Transverse colon (tissue), 4 donors: Measurements from ENCODE around the gene CBLB. TPM values are rescaled to one million over a fixed set of nuclear protein-coding genes. Genes with fewer than 3 reads are reported as not detected.

Experiments
- DNase-seq: peaks from one replicate; pipeline ENCODE4 v3.0.0-alpha.2; 2019
- H3K27ac ChIP-seq, 4 donors: fragments of 200-600 bp; sonication (generic); 2 replicates each; pipeline ENCODE4 v1.5.1; 2016 to 2018; ENCODE audit warnings: inconsistent platforms in 4 of 4
- H3K27me3 ChIP-seq: fragments of 200-600 bp; sonication (generic); 2 replicates; pipeline ENCODE4 v1.5.1; 2017; ENCODE audit warnings: inconsistent platforms
- H3K36me3 ChIP-seq, 4 donors: fragments of 200-600 bp; sonication (generic); 2 replicates each; pipeline ENCODE4 v1.5.1; 2017 to 2019; ENCODE audit warnings: inconsistent platforms in 4 of 4
- H3K4me1 ChIP-seq, 4 donors: fragments of 200-600 bp; sonication (generic); 2 replicates each; pipeline ENCODE4 v1.5.1; 2017 to 2020; ENCODE audit warnings: inconsistent platforms in 4 of 4
- H3K4me3 ChIP-seq, 4 donors: fragments of 200-600 bp; sonication (generic); 1 replicate in 1 of 4; 2 replicates in 3 of 4; pipeline versions ENCODE4 v1.5.1 to v1.6.1; 2017 to 2019; ENCODE audit warnings: inconsistent platforms in 4 of 4
- H3K9me3 ChIP-seq, 2 donors: fragments of 200-600 bp; sonication (generic); 2 replicates each; pipeline ENCODE4 v1.5.1; 2017 to 2019; ENCODE audit warnings: inconsistent platforms in 2 of 2
- EP300 ChIP-seq: sonication (generic); formaldehyde crosslinking; IDR thresholded peaks from one replicate; pipeline ENCODE4 v1.6.1; 2017; ENCODE audit warnings: antibody characterized with exemption, low read depth
- POLR2A ChIP-seq: fragments of 450-650 bp; IDR thresholded peaks from one replicate; pipeline ENCODE4 v1.6.1; 2016; ENCODE audit warnings: antibody characterized with exemption, mild to moderate bottlenecking, moderate library complexity
- POLR2AphosphoS5 ChIP-seq, 3 donors: sonication (generic); formaldehyde crosslinking; IDR thresholded peaks; one replicate each; pipeline ENCODE4 v1.6.1; 2016; ENCODE audit warnings: antibody characterized with exemption in 3 of 3
- WGBS, 2 donors: methylation state at CpG; one replicate each; pipeline ENCODE4 v1.1.5; 2018; ENCODE audit warnings: low coverage in 1 of 2; 5-methylcytosine and 5-hydroxymethylcytosine counted together
- in situ Hi-C, 4 donors: fragments of 200-750 bp; cut with MboI; loops; one replicate each; pipeline versions ENCODE4 v1.15.0 to v1.15.1; 2017; ENCODE audit warnings: low sequenced_read_pairs in 3 of 4, low pct_ligation_motif_present in 1 of 4, low pct_unique_long_range_greater_than_20kb in 1 of 4
- intact Hi-C: fragments of 100-400 bp; cut with DNase I; formaldehyde crosslinking; loops from one replicate; pipeline ENCODE4 v1.15.1; 2023; ENCODE audit warnings: low total_unique reads
- total RNA-seq, 4 donors: library from RNA; depleted of rRNA; stranded (reverse); fragments of >200 nt; gene quantifications; one replicate each; pipeline ENCODE4 v1.1.0, GENCODE V29; 2016
- TF ChIP-seq, protein P1 (sequence below), 5 experiments: fragments of 200-600 bp in 3 of 5; fragments of 450-650 bp in 2 of 5; sonication (generic) in 3 of 5; IDR thresholded peaks; 1 replicate in 2 of 5; 2 replicates in 3 of 5; pipeline ENCODE4 v1.5.1; 2016 to 2017; ENCODE audit warnings: antibody characterized with exemption in 5 of 5, inconsistent platforms in 3 of 5, mild to moderate bottlenecking in 2 of 5, moderate library complexity in 1 of 5

CBLB gene
- total RNA-seq, 4 donors from 2014 or later: 25.1 to 76.2 (median 63.6) TPM

DNA sequence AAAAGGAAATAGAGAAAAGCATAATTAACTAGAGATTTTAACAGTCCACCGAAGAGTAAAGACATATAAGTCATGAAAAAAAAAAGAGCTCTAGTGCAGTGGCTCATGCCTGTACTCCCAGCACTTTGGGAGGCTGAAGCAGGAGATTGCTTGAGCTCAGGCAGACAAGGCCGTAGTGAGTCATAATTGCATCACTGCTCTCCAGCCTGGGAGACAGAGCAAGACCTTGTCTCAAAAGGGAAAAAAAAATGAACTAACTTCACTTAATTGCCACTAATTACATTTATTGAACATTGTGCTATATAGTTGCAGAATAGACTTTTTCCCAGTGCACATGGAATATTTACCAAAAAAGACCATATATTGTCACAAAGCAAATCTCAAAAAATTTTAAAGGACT is 221.8 kb downstream of the CBLB start:
- DNase-seq: no peak
- Histone ChIP-seq H3K27ac (no peak overlapping the region), H3K9me3 (no peaks in the 10 kb centered on the region), H3K4me1 (no peaks in the 10 kb centered on the region), H3K36me3 (no peaks in the 10 kb centered on the region), H3K4me3 (no peak overlapping the region), H3K27me3 (no peaks in the 10 kb centered on the region)
- 64 to 83% methylated on average over 2 of the region's 2 CpGs for WGBS, 2 donors
- intact Hi-C loops: no loop called here
- TF ChIP-seq, protein P1, sequence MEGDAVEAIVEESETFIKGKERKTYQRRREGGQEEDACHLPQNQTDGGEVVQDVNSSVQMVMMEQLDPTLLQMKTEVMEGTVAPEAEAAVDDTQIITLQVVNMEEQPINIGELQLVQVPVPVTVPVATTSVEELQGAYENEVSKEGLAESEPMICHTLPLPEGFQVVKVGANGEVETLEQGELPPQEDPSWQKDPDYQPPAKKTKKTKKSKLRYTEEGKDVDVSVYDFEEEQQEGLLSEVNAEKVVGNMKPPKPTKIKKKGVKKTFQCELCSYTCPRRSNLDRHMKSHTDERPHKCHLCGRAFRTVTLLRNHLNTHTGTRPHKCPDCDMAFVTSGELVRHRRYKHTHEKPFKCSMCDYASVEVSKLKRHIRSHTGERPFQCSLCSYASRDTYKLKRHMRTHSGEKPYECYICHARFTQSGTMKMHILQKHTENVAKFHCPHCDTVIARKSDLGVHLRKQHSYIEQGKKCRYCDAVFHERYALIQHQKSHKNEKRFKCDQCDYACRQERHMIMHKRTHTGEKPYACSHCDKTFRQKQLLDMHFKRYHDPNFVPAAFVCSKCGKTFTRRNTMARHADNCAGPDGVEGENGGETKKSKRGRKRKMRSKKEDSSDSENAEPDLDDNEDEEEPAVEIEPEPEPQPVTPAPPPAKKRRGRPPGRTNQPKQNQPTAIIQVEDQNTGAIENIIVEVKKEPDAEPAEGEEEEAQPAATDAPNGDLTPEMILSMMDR (IDR thresholded peaks at IDR 0.05): no peak
- TF ChIP-seq POLR2A (no peak), EP300 (no peak), POLR2AphosphoS5 (IDR thresholded peaks at IDR 0.05) (no peak)
- in situ Hi-C loops: no loop called here

DNA sequence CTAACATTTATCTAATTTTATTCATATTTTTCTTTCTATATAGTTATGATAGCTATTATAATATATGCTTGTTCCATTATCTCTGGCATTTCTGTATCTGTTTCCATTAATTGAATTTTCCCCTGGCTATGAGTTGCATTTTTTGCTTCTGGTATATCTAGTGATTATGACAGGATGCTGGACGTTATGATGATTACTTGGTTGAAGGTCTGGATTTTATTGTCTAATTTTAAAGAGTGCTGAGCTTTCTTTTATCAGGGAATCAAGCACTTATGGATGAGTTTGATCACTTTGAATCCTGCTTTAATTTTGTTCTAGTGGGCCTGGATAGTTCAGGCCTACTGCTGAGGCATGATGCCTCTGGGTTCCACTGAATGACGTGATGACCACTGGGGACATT is 229.7 kb downstream of the CBLB start:
- in situ Hi-C loops (no loop called here), intact Hi-C loops (no loop called here)
- no peak for DNase-seq
- no peaks in the 10 kb centered on the region for H3K4me1 ChIP-seq
- H3K27ac ChIP-seq: no peak overlapping the region
- H3K36me3 ChIP-seq: no peaks in the 10 kb centered on the region
- TF ChIP-seq POLR2A: no peak
- no peaks in the 10 kb centered on the region for H3K27me3 ChIP-seq
- H3K4me3 ChIP-seq: no peak overlapping the region
- H3K9me3 ChIP-seq: no peaks in the 10 kb centered on the region
- 86 to 100% methylated on average over 1 to 2 of the region's 2 CpGs for WGBS, 2 donors

DNA sequence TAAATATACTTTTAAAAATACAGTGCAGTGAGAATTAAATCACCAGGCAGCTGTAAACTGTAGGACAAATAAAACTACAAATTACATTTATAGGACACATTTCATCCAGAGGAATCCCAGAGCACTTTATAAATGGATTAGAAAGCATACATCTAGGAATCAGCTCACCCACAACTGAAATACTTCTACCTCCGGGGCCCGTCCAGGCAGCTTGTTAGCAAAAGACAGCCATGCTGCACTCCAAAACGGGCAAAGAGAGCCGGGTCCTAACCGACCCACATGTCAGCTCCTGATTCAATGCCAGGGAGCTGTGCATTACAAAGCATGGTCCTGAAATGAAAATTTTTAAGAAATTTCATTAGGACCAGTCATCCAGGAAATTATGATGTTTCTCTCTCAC is 234.1 kb downstream of the CBLB start:
- intact Hi-C loops (no loop called here), in situ Hi-C loops (no loop called here)
- Histone ChIP-seq H3K9me3 (no peaks in the 10 kb centered on the region), H3K27me3 (no peaks in the 10 kb centered on the region), H3K36me3 (no peaks in the 10 kb centered on the region), H3K4me1 (no peaks in the 10 kb centered on the region), H3K27ac (no peak overlapping the region), H3K4me3 (no peak overlapping the region)
- no peak for DNase-seq
- 70% methylated on average over 5 of the region's 5 CpGs; no CpG with 5 or more reads in 1 of the 2 donors for WGBS, 2 donors
- no peak for TF ChIP-seq POLR2A
- no peak for TF ChIP-seq POLR2AphosphoS5 (IDR thresholded peaks at IDR 0.05)
- no peak for TF ChIP-seq EP300
- TF ChIP-seq, protein P1 (IDR thresholded peaks at IDR 0.05): no peak

DNA sequence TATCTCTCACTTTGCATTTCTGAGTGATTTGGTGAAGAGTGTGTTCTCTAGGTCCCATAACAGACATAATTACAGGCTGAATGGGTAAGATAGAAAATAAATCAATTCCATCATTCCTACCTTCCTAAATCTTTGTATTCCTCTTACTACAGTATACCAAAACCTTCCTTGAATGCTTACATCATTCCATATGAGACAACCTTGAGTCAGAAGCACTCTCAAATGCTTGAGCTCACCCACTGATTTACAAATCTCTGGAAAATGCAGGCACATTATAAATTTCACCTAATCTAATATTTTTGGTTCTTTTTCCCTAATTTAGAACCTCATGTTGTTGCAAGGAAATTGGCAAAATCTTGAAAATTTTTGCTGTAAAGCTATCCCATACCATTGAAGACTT is 239.1 kb downstream of the CBLB start:
- Histone ChIP-seq H3K27me3 (no peaks in the 10 kb centered on the region), H3K9me3 (no peaks in the 10 kb centered on the region), H3K4me3 (no peak overlapping the region), H3K36me3 (no peaks in the 10 kb centered on the region), H3K27ac (no peak overlapping the region), H3K4me1 (no peaks in the 10 kb centered on the region)
- TF ChIP-seq EP300: no peak
- TF ChIP-seq POLR2A: no peak
- TF ChIP-seq, protein P1 (IDR thresholded peaks at IDR 0.05): no peak
- no peak for TF ChIP-seq POLR2AphosphoS5 (IDR thresholded peaks at IDR 0.05)
- no peak for DNase-seq
- in situ Hi-C loops: no loop called here
- intact Hi-C loops: no loop called here

DNA sequence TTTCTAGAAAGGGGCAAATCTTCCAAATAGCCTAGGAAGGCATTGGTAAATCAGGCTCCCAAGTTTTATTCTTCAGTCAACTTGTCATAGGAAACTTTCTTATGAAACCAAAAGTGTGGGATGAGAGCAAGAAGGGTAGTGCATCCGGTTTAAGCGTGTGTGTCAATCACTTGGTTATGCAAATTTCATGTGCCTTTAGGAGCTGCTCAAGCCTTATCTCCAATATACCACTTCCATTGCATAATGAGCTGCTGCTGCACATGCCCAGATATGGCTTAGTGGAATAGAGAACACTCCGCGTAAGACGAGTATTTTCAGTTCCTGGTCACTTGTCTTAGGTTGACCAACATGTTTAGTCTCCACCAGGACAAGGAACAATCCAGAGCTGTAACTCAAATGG is 242.1 kb downstream of the CBLB start:
- intact Hi-C loops: no loop called here
- Histone ChIP-seq H3K27ac (no peak overlapping the region), H3K4me1 (no peaks in the 10 kb centered on the region), H3K27me3 (no peaks in the 10 kb centered on the region), H3K9me3 (no peaks in the 10 kb centered on the region), H3K4me3 (no peak overlapping the region), H3K36me3 (no peaks in the 10 kb centered on the region)
- WGBS, 2 donors: 80 to 91% methylated on average over 2 to 5 of the region's 5 CpGs
- DNase-seq: no peak
- no peak for TF ChIP-seq POLR2AphosphoS5 (IDR thresholded peaks at IDR 0.05)
- TF ChIP-seq, protein P1 (IDR thresholded peaks at IDR 0.05): no peak
- TF ChIP-seq EP300: no peak
- TF ChIP-seq POLR2A: no peak
- in situ Hi-C loops: no loop called here
